ENCODE measurements around the gene NDUFB2.

The NDUFB2 gene

DNA sequence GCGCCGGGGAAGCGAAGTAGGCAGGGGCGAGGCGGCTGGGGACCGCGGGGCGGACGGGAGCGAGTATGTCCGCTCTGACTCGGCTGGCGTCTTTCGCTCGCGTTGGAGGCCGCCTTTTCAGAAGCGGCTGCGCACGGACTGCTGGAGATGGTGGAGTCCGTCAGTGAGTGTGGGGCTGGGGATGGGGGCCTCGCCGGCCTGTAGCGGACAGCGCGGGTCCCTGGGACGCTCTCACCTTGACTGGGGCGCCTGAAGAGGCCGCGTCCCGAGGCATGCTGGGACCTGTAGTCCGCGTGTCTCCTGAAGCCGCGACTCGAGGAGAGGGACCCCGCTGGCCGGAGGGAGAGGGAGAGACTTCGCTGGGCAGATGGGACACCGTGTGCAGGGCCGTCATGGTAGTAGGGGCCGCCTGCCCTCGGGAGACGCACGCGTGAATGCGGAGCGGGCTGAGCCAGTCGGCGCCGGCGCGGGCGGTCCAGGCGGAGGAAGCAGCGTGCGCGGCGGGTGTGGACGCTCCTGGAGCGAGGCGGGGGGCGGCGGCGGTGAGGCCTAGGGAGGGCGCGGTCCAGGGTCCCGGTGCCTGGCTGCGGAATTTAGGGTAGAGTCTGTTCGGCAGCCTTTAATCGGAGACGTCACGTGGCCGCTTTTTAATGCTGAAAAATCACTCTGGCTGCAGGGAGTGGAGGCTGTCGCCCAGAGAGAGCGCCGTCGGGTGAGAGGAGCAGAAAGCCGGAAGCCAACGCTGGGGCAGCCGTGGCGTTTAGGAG, at the start of gene NDUFB2:
TSS of gene NDUFB2 (plus strand) at position 29 of the 767 bp plus-strand sequence. CDS start at position 66, 37 bp downstream.
- H3K27me3 Mint-ChIP-seq, result no peaks in the 10 kb centered on the region
- DNase-seq, result peak; percentile 84
- H3K4me3 Mint-ChIP-seq, result peak within 1 kb of the TSS; percentile 92 to 95

GRCh38 chr7:140646931-140647647, 49.4 kb upstream of the NDUFB2 start:
- no peak overlapping the region for H3K4me3 Mint-ChIP-seq
- H3K36me3 Mint-ChIP-seq, result peaks cover 0 to 3% of the 10 kb centered on the region in 2 donors
- H3K27me3 Mint-ChIP-seq, result peaks cover 16 to 17% of the 10 kb centered on the region in 2 donors
- peaks cover 8 to 10% of the 10 kb centered on the region in 2 donors for H3K4me1 Mint-ChIP-seq
- DNase-seq (no peak), ATAC-seq (replicated peaks) (peak; percentile 96 to 97)
- no peaks in the 10 kb centered on the region for H3K9me3 Mint-ChIP-seq
- H3K27ac Mint-ChIP-seq, result peak overlapping the region; percentile 2

More for the DNA sequence above, at the start of gene NDUFB2:
- H3K36me3 Mint-ChIP-seq, result peaks cover 11 to 31% of the 10 kb centered on the region in 2 donors
- no peaks in the 10 kb centered on the region for H3K9me3 Mint-ChIP-seq
- ATAC-seq (replicated peaks), result peak; percentile 89 to 92
- peaks cover 19 to 38% of the 10 kb centered on the region in 2 donors for H3K4me1 Mint-ChIP-seq
- H3K27ac Mint-ChIP-seq, result peak within 1 kb of the TSS; percentile 98

GRCh38 chr7:140649556-140650205, 46.8 kb upstream of the NDUFB2 start:
- no peak for ATAC-seq (replicated peaks)
- DNase-seq, result no peak
- Mint-ChIP-seq H3K4me3 (no peak overlapping the region), H3K36me3 (no peaks in the 10 kb centered on the region), H3K4me1 (peaks cover 12 to 18% of the 10 kb centered on the region in 2 donors), H3K27ac (no peak overlapping the region), H3K27me3 (peaks cover 4 to 8% of the 10 kb centered on the region in 2 donors), H3K9me3 (no peaks in the 10 kb centered on the region)

GRCh38 chr7:140650367-140650766, 46.1 kb upstream of the NDUFB2 start:
- DNase-seq, result no peak
- Mint-ChIP-seq H3K36me3 (no peaks in the 10 kb centered on the region), H3K4me1 (peaks cover 15 to 18% of the 10 kb centered on the region in 2 donors), H3K27me3 (peaks cover 4 to 6% of the 10 kb centered on the region in 2 donors), H3K4me3 (no peak overlapping the region), H3K27ac (no peak overlapping the region), H3K9me3 (no peaks in the 10 kb centered on the region)
- ATAC-seq (replicated peaks), result no peak

GRCh38 chr7:140653319-140654108, 43.0 kb upstream of the NDUFB2 start:
- peaks cover 25 to 27% of the 10 kb centered on the region in 2 donors for H3K4me1 Mint-ChIP-seq
- no peaks in the 10 kb centered on the region for H3K9me3 Mint-ChIP-seq
- H3K36me3 Mint-ChIP-seq, result no peaks in the 10 kb centered on the region
- H3K27ac Mint-ChIP-seq, result peak overlapping the region; percentile 16
- ATAC-seq (replicated peaks) (peak in 1 of 2 donors; percentile 28), DNase-seq (no peak)
- H3K4me3 Mint-ChIP-seq, result peak overlapping the region in 1 of 2 donors; percentile 22
- H3K27me3 Mint-ChIP-seq, result peaks cover 6 to 8% of the 10 kb centered on the region in 2 donors

DNA sequence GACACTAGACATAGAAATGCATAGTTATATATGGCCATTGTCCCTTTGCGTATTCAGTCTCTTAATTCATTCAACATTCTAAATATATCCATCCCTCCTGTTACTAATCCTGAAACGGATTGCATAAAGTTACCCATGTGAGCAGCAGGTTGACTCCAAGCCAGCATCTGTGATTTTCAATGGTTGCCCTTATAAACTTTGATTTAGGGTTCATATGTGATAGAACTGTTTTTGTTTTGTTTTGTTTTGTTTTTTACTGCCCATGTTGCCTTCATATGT, 42.5 kb upstream of the NDUFB2 start:
- H3K9me3 Mint-ChIP-seq, result no peaks in the 10 kb centered on the region
- H3K4me3 Mint-ChIP-seq, result no peak overlapping the region
- ATAC-seq (replicated peaks) (no peak), DNase-seq (no peak)
- H3K27me3 Mint-ChIP-seq, result peaks cover 6 to 8% of the 10 kb centered on the region in 2 donors
- H3K27ac Mint-ChIP-seq, result no peak overlapping the region
- H3K4me1 Mint-ChIP-seq, result peaks cover 25 to 27% of the 10 kb centered on the region in 2 donors
- no peaks in the 10 kb centered on the region for H3K36me3 Mint-ChIP-seq

DNA sequence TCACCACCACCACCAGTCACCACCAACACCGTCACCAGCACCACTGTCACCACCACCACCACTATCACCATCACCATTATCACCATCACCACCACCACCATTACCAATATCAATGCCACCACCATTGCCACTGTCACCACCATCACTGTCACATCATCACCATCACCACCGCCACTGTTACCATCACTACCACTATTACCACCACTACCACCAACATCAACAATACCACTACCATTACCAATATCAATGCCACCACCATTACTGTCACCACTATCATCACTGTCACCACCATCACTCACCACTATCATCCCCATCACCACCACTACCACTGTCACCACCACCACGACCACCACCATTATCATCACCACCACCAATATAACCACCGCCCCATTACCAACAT, 41.8 kb upstream of the NDUFB2 start:
- H3K27me3 Mint-ChIP-seq, result peaks cover 6 to 8% of the 10 kb centered on the region in 2 donors
- H3K4me3 Mint-ChIP-seq, result no peak overlapping the region
- H3K9me3 Mint-ChIP-seq, result no peaks in the 10 kb centered on the region
- no peak for ATAC-seq (replicated peaks)
- DNase-seq, result no peak
- H3K36me3 Mint-ChIP-seq, result no peaks in the 10 kb centered on the region
- peaks cover 25 to 27% of the 10 kb centered on the region in 2 donors for H3K4me1 Mint-ChIP-seq
- H3K27ac Mint-ChIP-seq, result no peak overlapping the region

- H3K27ac Mint-ChIP-seq, result peak overlapping the region; percentile 94
- peaks cover 4 to 6% of the 10 kb centered on the region in 2 donors for H3K27me3 Mint-ChIP-seq
- ATAC-seq (replicated peaks) (no peak), DNase-seq (no peak)
- no peaks in the 10 kb centered on the region for H3K36me3 Mint-ChIP-seq
- H3K4me1 Mint-ChIP-seq, result peaks cover 25 to 27% of the 10 kb centered on the region in 2 donors
- peak overlapping the region; percentile 81 to 84 for H3K4me3 Mint-ChIP-seq
- H3K9me3 Mint-ChIP-seq, result no peaks in the 10 kb centered on the region
Observed at GRCh38 chr7:140655511-140656408, 40.7 kb upstream of the NDUFB2 start.

DNA sequence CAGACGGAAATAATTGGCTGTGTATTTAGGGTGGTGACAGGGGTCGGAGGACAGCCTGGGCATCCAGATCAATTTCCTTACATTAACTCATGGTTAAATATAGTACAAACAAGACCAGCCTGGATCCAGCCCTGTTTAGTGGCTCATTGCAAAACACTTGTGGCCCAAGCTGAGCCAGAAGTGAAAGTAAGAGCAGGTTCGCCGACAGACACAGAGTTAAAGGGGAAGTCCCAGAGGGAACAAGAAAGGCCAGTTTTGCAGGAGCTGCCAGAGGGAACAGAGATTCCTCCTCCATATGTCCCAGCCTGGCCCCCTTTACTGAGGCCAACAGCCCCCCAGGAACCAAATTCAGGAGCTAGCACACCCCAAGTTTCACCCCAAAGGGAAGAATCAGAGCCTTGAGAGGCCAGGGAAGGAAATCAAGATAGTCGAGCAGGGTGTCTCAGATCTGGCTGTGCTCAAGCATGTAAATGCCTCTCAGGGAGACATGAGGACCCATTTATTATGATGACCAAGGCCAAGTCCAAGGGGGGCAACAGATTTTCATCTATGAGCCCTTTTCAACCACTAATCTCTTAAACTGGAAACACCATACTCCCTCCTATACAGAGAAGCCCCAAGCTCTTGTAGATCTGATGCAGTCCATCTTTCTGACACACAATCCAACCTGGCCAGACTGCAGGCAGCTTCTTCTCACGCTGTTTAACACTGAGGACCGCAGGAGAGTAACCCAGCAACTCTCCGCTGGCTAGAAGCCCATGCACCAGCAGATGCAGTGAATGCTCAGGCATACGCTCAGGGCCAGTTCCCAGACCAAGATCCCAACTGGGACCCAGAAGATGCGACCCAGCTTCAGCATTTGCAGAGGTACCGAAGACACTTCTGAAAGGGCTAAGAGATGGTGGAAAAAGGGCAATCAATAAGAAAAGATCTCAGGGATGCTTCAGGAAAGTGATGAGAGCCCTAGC, 39.7 kb upstream of the NDUFB2 start:
- ATAC-seq (replicated peaks), result peak; percentile 95 to 97
- Mint-ChIP-seq H3K9me3 (no peaks in the 10 kb centered on the region), H3K27ac (peak overlapping the region; percentile 94), H3K4me1 (peaks cover 25 to 27% of the 10 kb centered on the region in 2 donors), H3K4me3 (peak overlapping the region; percentile 81 to 84), H3K27me3 (peaks cover 4 to 6% of the 10 kb centered on the region in 2 donors), H3K36me3 (no peaks in the 10 kb centered on the region)
- peak; percentile 53 for DNase-seq

DNA sequence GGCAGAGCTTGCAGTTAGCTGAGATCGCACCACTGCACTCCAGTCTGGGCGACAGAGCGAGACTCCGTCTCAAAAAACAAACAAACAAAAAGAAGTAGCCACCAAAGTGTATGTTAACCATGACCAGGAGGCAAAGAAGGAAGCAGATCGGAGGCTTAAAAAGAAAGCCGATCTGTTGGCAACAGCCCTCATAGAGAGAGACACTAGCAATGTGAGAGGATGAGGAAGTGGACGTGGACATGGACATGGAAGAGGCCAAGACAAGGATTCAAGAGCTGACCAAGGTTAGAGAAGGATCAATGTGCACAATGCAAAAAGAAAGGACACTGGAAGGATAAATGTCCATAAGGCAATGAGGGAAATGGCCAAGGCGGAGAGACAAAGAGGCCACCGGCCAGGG, 38.6 kb upstream of the NDUFB2 start:
- peaks cover 25 to 27% of the 10 kb centered on the region in 2 donors for H3K4me1 Mint-ChIP-seq
- no peaks in the 10 kb centered on the region for H3K9me3 Mint-ChIP-seq
- no peak overlapping the region for H3K4me3 Mint-ChIP-seq
- H3K27me3 Mint-ChIP-seq, result peaks cover 4 to 6% of the 10 kb centered on the region in 2 donors
- no peak overlapping the region for H3K27ac Mint-ChIP-seq
- DNase-seq (no peak), ATAC-seq (replicated peaks) (no peak)
- no peaks in the 10 kb centered on the region for H3K36me3 Mint-ChIP-seq

GRCh38 chr7:140659856-140660255, 36.7 kb upstream of the NDUFB2 start:
- H3K27me3 Mint-ChIP-seq, result peaks cover 0 to 4% of the 10 kb centered on the region in 2 donors
- H3K27ac Mint-ChIP-seq, result no peak overlapping the region
- DNase-seq (no peak), ATAC-seq (replicated peaks) (no peak)
- peaks cover 17 to 18% of the 10 kb centered on the region in 2 donors for H3K4me1 Mint-ChIP-seq
- H3K36me3 Mint-ChIP-seq, result no peaks in the 10 kb centered on the region
- H3K4me3 Mint-ChIP-seq, result no peak overlapping the region
- H3K9me3 Mint-ChIP-seq, result no peaks in the 10 kb centered on the region

- Mint-ChIP-seq H3K36me3 (no peaks in the 10 kb centered on the region), H3K4me1 (peaks cover 11 to 12% of the 10 kb centered on the region in 2 donors), H3K9me3 (no peaks in the 10 kb centered on the region), H3K27ac (no peak overlapping the region), H3K4me3 (no peak overlapping the region), H3K27me3 (peaks cover 0 to 8% of the 10 kb centered on the region in 2 donors)
- ATAC-seq (replicated peaks) (no peak), DNase-seq (no peak)
Observed at GRCh38 chr7:140661124-140661523, 35.4 kb upstream of the NDUFB2 start.

All from stimulated activated naive B cell treated with anti-CD40 and anti-IgM and Interleukin-4, amounts not matched to agents 10 μg/mL and 1 μg/mL and 100 μg/mL, for 72 hours (primary cell).